ENCODE data around the gene LYPLA2. TPM values are rescaled to one million over a fixed set of nuclear protein-coding genes. Genes with fewer than 3 reads are reported as not detected.

The LYPLA2 gene
- total RNA-seq, 1 donor from 2014 or later = 56.2 TPM

DNA sequence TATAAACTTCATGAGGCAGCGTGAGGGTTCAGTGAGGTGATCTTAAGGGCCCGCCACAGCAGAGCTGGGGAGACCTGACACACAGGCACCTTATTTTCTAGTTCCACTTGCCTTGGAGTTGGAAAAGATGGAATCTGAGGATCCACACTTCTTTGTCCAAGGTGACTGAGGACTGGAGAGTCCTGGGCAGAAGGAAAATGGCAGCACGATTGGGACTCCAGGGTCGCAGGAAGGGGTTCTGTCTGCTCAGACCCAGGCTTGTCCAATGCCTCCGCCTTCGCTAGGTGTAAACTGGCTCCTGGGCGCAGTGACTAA, 8.3 kb downstream of the LYPLA2 start:
- peak overlapping the region; percentile 78 to 97 for H3K4me3 ChIP-seq
- DNase-seq (ENCODE audit: extremely low spot score in 2 of 2) = no peak
- no peak for TF ChIP-seq CTCF (IDR thresholded peaks at IDR 0.05)
- TF ChIP-seq POLR2A (IDR thresholded peaks at IDR 0.05) = no peak
- no peak for TF ChIP-seq POLR2AphosphoS5 (IDR thresholded peaks at IDR 0.05; ENCODE audit: insufficient read depth in 1 of 2, low read depth in 1 of 2)
- peaks cover 26% of the 10 kb centered on the region for H3K4me1 ChIP-seq
- peak overlapping the region; percentile 77 for H3K27ac ChIP-seq
- H3K27me3 ChIP-seq = no peaks in the 10 kb centered on the region
- intact Hi-C loops (cut with DNase I) = loop anchor here (10.0 kb wide), 1 partner anchor 66 kb away; the partner anchor contains the start of gene FUCA1
- peaks cover 0 to 29% of the 10 kb centered on the region in 2 donors for H3K36me3 ChIP-seq
- no peaks in the 10 kb centered on the region for H3K9me3 ChIP-seq

DNA sequence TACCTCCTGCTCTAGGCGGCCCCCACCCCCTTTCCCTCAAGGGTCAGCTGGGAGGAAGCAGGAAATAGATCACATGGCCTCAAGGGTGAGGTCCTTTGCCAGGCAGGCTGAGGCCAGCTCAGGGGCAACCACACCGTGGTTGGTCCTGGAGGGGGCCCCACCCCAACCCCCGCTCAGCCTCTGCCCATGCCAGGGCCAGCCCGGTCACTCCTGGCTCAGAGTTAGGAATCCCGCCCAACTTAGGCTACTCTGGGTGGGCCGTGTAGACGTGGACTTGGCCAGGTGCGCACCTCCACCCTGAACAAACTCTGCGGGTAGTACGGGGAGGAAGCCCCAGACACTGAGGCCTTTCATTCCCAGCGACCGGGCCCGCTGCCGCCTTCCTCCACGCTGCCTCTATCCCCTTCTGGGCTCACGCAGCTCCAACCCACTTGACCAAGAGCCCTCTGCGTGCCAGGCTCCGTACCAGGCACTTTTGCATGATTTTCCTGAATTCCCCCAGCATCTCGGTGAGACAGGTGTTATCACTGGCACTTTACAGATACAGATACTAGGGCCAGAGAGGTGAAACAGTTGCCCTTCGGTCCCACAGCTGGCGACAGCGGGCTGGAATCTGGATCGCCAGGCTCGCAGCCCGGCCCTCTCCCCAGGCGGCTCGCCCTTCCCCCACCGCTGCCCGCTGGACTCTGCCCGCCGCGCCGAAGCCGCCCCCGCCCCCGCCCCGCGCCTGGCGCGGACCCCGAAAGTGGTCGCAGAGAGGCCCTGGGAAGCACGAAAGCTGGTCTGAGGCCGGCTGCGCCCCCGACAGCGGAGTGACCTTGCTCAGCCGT, 8.8 kb downstream of the LYPLA2 start:
- H3K36me3 ChIP-seq = peaks cover 0 to 25% of the 10 kb centered on the region in 2 donors
- TF ChIP-seq POLR2AphosphoS5 (IDR thresholded peaks at IDR 0.05; ENCODE audit: insufficient read depth in 1 of 2, low read depth in 1 of 2) (peak; percentile 79 to 85), POLR2A (IDR thresholded peaks at IDR 0.05) (peak in 1 of 2 donors; percentile 19), CTCF (IDR thresholded peaks at IDR 0.05) (no peak)
- no peak for DNase-seq (ENCODE audit: extremely low spot score in 2 of 2)

GRCh38 chr1:23800400-23801337, 9.7 kb downstream of the LYPLA2 start, which contains the start of gene GALE:
Gene GALE, minus strand, starts transcription at chr1:23800754. Its CDS starts 1,747 bp downstream, at chr1:23799007.
- H3K27ac ChIP-seq = peak within 1 kb of the TSS; percentile 77
- H3K27me3 ChIP-seq = no peaks in the 10 kb centered on the region
- no peak for TF ChIP-seq CTCF (IDR thresholded peaks at IDR 0.05)
- peak; percentile 92 to 93 for TF ChIP-seq POLR2AphosphoS5 (IDR thresholded peaks at IDR 0.05; ENCODE audit: insufficient read depth in 1 of 2, low read depth in 1 of 2)
- peak in 1 of 2 donors; percentile 55 for TF ChIP-seq POLR2A (IDR thresholded peaks at IDR 0.05)
- intact Hi-C loops (cut with DNase I) = no loop called here
- no peaks in the 10 kb centered on the region for H3K9me3 ChIP-seq
- peaks cover 0 to 17% of the 10 kb centered on the region in 2 donors for H3K36me3 ChIP-seq
- peak within 1 kb of the TSS; percentile 78 to 97 for H3K4me3 ChIP-seq
- no peak for DNase-seq (ENCODE audit: extremely low spot score in 2 of 2)
- peaks cover 26% of the 10 kb centered on the region for H3K4me1 ChIP-seq

More for the DNA sequence above, 8.8 kb downstream of the LYPLA2 start:
- Histone ChIP-seq H3K4me1 (peaks cover 26% of the 10 kb centered on the region), H3K4me3 (peak overlapping the region; percentile 78 to 97), H3K27ac (peak overlapping the region; percentile 77), H3K9me3 (no peaks in the 10 kb centered on the region), H3K27me3 (no peaks in the 10 kb centered on the region)
- intact Hi-C loops (cut with DNase I) = loop anchor here (10.0 kb wide), 1 partner anchor 65 kb away; the partner anchor contains the start of gene FUCA1

DNA sequence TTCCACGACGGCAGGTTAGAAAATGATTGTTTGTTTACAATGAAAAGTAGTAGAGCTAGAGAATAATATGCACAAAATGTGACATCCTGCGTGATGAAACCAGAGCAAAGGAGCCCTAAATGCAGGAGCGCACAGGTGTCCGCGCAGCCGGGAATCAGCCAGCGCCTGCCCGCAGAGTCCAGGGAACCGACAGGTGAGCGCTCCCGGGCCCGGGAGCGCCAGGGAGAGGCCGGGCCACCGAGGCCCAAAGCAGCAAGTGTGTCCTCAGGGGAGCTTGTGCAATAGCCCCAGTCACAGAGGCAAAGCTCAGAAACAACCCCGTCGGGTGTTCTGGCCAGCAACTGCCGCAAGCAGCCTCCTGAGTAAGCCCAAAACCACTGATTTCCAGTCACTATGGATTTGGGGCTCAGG, 10.4 kb downstream of the LYPLA2 start:
- TF ChIP-seq POLR2A (IDR thresholded peaks at IDR 0.05) (no peak), POLR2AphosphoS5 (IDR thresholded peaks at IDR 0.05; ENCODE audit: insufficient read depth in 1 of 2, low read depth in 1 of 2) (no peak), CTCF (IDR thresholded peaks at IDR 0.05) (no peak)
- DNase-seq (ENCODE audit: extremely low spot score in 2 of 2) = no peak

More for the DNA sequence above, 10.4 kb downstream of the LYPLA2 start:
- Histone ChIP-seq H3K4me1 (peaks cover 26% of the 10 kb centered on the region), H3K36me3 (peaks cover 0 to 11% of the 10 kb centered on the region in 2 donors), H3K27ac (peak overlapping the region; percentile 77), H3K27me3 (no peaks in the 10 kb centered on the region), H3K9me3 (no peaks in the 10 kb centered on the region), H3K4me3 (peak overlapping the region; percentile 78 to 97)
- intact Hi-C loops (cut with DNase I) = no loop called here
